Endothelial cell of umbilical vein (primary cell): ENCODE measurements around the gene FABP7. TPM values are rescaled to one million over a fixed set of nuclear protein-coding genes. Genes with fewer than 3 reads are reported as not detected.

Experiments
- BruUV-seq: library from RNA; stranded (reverse); fragments of 400-500 nt; replicated peaks from 2 replicates; lab custom pipeline; 2021; lab: Mats Ljungman, UMichigan
- CTCF ChIA-PET: fragments of 300-600, 350-600 bp; sonication (Branson Sonifier 250); formaldehyde crosslinking; loops from one replicate; lab custom pipeline; 2021; ENCODE audit warnings: antibody characterized with exemption, inconsistent platforms; lab: Charles Lee
- POLR2A ChIA-PET: fragments of 300-600, 350-600 bp; sonication (Branson Sonifier 250); formaldehyde crosslinking; loops from one replicate; lab custom pipeline; 2021; ENCODE audit warnings: antibody characterized with exemption, inconsistent platforms; lab: Charles Lee
- DNase-seq: peaks from one replicate; pipeline ENCODE4 v3.0.0-alpha.2; 2011; ENCODE audit warnings: low read depth, low spot score
- FAIRE-seq: peaks from 2 replicates; lab custom pipeline; 2011; peaks lifted over from hg19 to GRCh38; lab: Jason Lieb, UNC
- H2AFZ ChIP-seq: 2 replicates; pipeline ENCODE4 v1.6.0; 2012; ENCODE audit warnings: low read depth, low read length, control low read depth, inconsistent platforms
- H3K27ac ChIP-seq: 2 replicates; pipeline ENCODE4 v1.5.1; 2011; ENCODE audit warnings: low read depth, mild to moderate bottlenecking, control low read depth, low read length, moderate library complexity; ENCODE audit not compliant: insufficient read depth
- H3K27me3 ChIP-seq, 2 experiments: 2 replicates each; pipeline versions ENCODE4 v1.6.0 to v1.6.1; 2011; ENCODE audit warnings: low read length in 2 of 2, mixed read lengths in 1 of 2; ENCODE audit not compliant: control insufficient read depth in 2 of 2, insufficient read depth in 2 of 2
- H3K36me3 ChIP-seq, 2 experiments: 2 replicates in 1 of 2; 3 replicates in 1 of 2; pipeline ENCODE4 v1.5.1; 2011; ENCODE audit warnings: low read length in 2 of 2, mild to moderate bottlenecking in 1 of 2, moderate library complexity in 1 of 2; ENCODE audit not compliant: control insufficient read depth in 2 of 2, insufficient read depth in 2 of 2; ENCODE audit errors: extremely low read depth in 1 of 2
- H3K4me1 ChIP-seq: 3 replicates; pipeline ENCODE4 v1.5.1; 2011; ENCODE audit warnings: mild to moderate bottlenecking, low read length; ENCODE audit not compliant: control insufficient read depth, insufficient read depth; ENCODE audit errors: extremely low read depth
- H3K4me2 ChIP-seq: 2 replicates; pipeline ENCODE4 v1.6.1; 2011; ENCODE audit warnings: low read length, control low read depth, mixed read lengths; ENCODE audit not compliant: insufficient read depth
- H3K4me3 ChIP-seq, 3 experiments: fragments of 200-600 bp in 1 of 3; sonication (generic), shearing (Covaris generic) in 1 of 3; replicated peaks in 1 of 3; 2 replicates each; pipeline ENCODE4 v1.5.1; 2011 to 2016; ENCODE audit warnings: control low read depth in 3 of 3, low read length in 3 of 3, mild to moderate bottlenecking in 2 of 3, inconsistent platforms in 1 of 3, low read depth in 1 of 3, moderate library complexity in 1 of 3; ENCODE audit not compliant: insufficient read depth in 1 of 3
- H3K79me2 ChIP-seq: 2 replicates; pipeline ENCODE4 v1.6.0; 2012; ENCODE audit warnings: low read length, inconsistent platforms; ENCODE audit not compliant: control insufficient read depth, insufficient read depth
- H3K9ac ChIP-seq: replicated peaks from 2 replicates; pipeline ENCODE3; 2011; ENCODE audit warnings: low read length, control low read depth; ENCODE audit not compliant: insufficient read depth; ENCODE audit errors: extremely low read depth
- H3K9me1 ChIP-seq: replicated peaks from 3 replicates; pipeline ENCODE4 v1.6.0; 2011; ENCODE audit warnings: mild to moderate bottlenecking, low read length; ENCODE audit not compliant: control insufficient read depth, insufficient read depth; ENCODE audit errors: extremely low read depth
- H3K9me3 ChIP-seq: replicated peaks from 2 replicates; pipeline ENCODE4 v1.5.1; 2012; ENCODE audit warnings: low read length, inconsistent platforms; ENCODE audit not compliant: control insufficient read depth, insufficient read depth
- H4K20me1 ChIP-seq: replicated peaks from 2 replicates; pipeline ENCODE3; 2011; ENCODE audit warnings: mild to moderate bottlenecking, low read length; ENCODE audit not compliant: control insufficient read depth, insufficient read depth; ENCODE audit errors: extremely low read depth
- CTCF ChIP-seq, 2 donors: IDR thresholded peaks; 1 replicate in 1 of 2; 2 replicates in 1 of 2; pipeline ENCODE4 v1.5.1; 2011; ENCODE audit warnings: low read length in 2 of 2, mild to moderate bottlenecking in 2 of 2, moderate library complexity in 2 of 2, control low read depth in 1 of 2, inconsistent platforms in 1 of 2, low read depth in 1 of 2; ENCODE audit not compliant: insufficient read depth in 1 of 2; ENCODE audit errors: extremely low read depth in 1 of 2
- EZH2 ChIP-seq: IDR thresholded peaks from 2 replicates; pipeline ENCODE4 v1.6.1; 2012; ENCODE audit warnings: borderline replicate concordance, low read depth, mild to moderate bottlenecking, moderate library complexity, low read length, inconsistent platforms; ENCODE audit not compliant: severe bottlenecking
- FOS ChIP-seq: IDR thresholded peaks from 2 replicates; pipeline ENCODE4 v1.6.1; 2011; ENCODE audit warnings: mild to moderate bottlenecking, low read length, moderate library complexity, borderline replicate concordance; ENCODE audit not compliant: insufficient read depth
- MYC ChIP-seq: IDR thresholded peaks from one replicate; pipeline ENCODE4 v1.6.1; 2011; ENCODE audit warnings: mild to moderate bottlenecking, low read depth, low read length
- POLR2A ChIP-seq: IDR thresholded peaks from 2 replicates; pipeline ENCODE4 v1.6.1; 2012; ENCODE audit warnings: low read depth, mild to moderate bottlenecking, control low read depth, low read length
- POLR2AphosphoS5 ChIP-seq: IDR thresholded peaks from 2 replicates; pipeline ENCODE4 v1.6.1; 2012; ENCODE audit warnings: low read depth, mild to moderate bottlenecking, control low read depth, low read length, moderate library complexity; ENCODE audit not compliant: insufficient read depth
- dilution Hi-C: fragments of 300-500 bp; cut with MboI; formaldehyde crosslinking; loops from one replicate; pipeline ENCODE4 v1.15.0; 2019; ENCODE audit warnings: low sequenced_read_pairs; ENCODE audit not compliant: extremely low pct_ligation_motif_present
- intact Hi-C: fragments of 100-400 bp; cut with micrococcal nuclease; formaldehyde crosslinking; loops from one replicate; pipeline ENCODE4 v1.10.0; 2022
- polyA plus RNA-seq, 4 experiments: library from polyadenylated mRNA; depleted of rRNA in 3 of 4; stranded (reverse) in 3 of 4; unstranded in 1 of 4; fragments of >200 nt; gene quantifications; 2 replicates each; pipeline versions ENCODE4 v1.2.1 to v1.2.3, GENCODE V29; 2011 to 2012; ENCODE audit warnings: missing spikeins in 1 of 4
- total RNA-seq: library from RNA; stranded (reverse); gene quantifications from 2 replicates; pipeline ENCODE4 v1.2.3, GENCODE V29; 2021

Gene FABP7
- total and polyA plus RNA-seq, 2 donors (not counting 3 experiments of a cell fraction or from before 2014, with no cell fraction given): not detected

GRCh38 chr6:122781716-122782115, 2.2 kb downstream of the FABP7 start:
- intact Hi-C loops (loop anchor here (10.0 kb wide), 1 partner anchor 387 kb away; the partner anchor contains the start of gene HSF2), dilution Hi-C loops (no loop called here)
- FAIRE-seq (no peak), DNase-seq (no peak)
- Histone ChIP-seq H3K27ac (no peak overlapping the region), H3K27me3 (peaks cover 9 to 17% of the 10 kb centered on the region in 2 experiments), H3K79me2 (no peaks in the 10 kb centered on the region), H4K20me1 (no peaks in the 10 kb centered on the region), H3K4me2 (no peak overlapping the region), H3K4me3 (no peak overlapping the region), H3K9me1 (no peaks in the 10 kb centered on the region), H3K36me3 (no peaks in the 10 kb centered on the region), H3K9ac (no peak overlapping the region), H3K9me3 (no peaks in the 10 kb centered on the region), H3K4me1 (no peaks in the 10 kb centered on the region), H2AFZ (no peak overlapping the region)
- no peak for TF ChIP-seq POLR2A
- no peak for TF ChIP-seq MYC
- TF ChIP-seq EZH2: no peak
- ChIA-PET POLR2A (no interaction called here), CTCF (no interaction called here)
- BruUV-seq: no TSS peak

- FAIRE-seq (no peak), DNase-seq (no peak)
- dilution Hi-C loops (no loop called here), intact Hi-C loops (loop anchor here (10.0 kb wide), 1 partner anchor 389 kb away; the partner anchor contains the start of gene HSF2)
- no peak overlapping the region for H3K9ac ChIP-seq
- BruUV-seq: no TSS peak
- H3K4me2 ChIP-seq: no peak overlapping the region
- ChIA-PET CTCF (interaction anchor here (0.8 kb wide), 1 partner anchor 10 kb away, joined by 3 read pairs; no protein-coding TSS in a partner anchor), POLR2A (no interaction called here)
- no peak for TF ChIP-seq MYC
- no peak for TF ChIP-seq FOS
- TF ChIP-seq CTCF (IDR thresholded peaks at IDR 0.05; ENCODE audit: extremely low read depth in 1 of 2, insufficient read depth in 1 of 2, low read depth in 1 of 2, low read length in 2 of 2): no peak
- TF ChIP-seq POLR2AphosphoS5: no peak
- H3K79me2 ChIP-seq: no peaks in the 10 kb centered on the region
- H3K9me1 ChIP-seq: no peaks in the 10 kb centered on the region
- peaks cover 16 to 30% of the 10 kb centered on the region in 2 experiments for H3K27me3 ChIP-seq
- no peak overlapping the region for H3K4me3 ChIP-seq
- H3K9me3 ChIP-seq: no peaks in the 10 kb centered on the region
- no peak overlapping the region for H3K27ac ChIP-seq
- H3K36me3 ChIP-seq: no peaks in the 10 kb centered on the region
- H3K4me1 ChIP-seq: no peaks in the 10 kb centered on the region
- no peaks in the 10 kb centered on the region for H4K20me1 ChIP-seq
- no peak overlapping the region for H2AFZ ChIP-seq
Measured at GRCh38 chr6:122783401-122783800, 3.9 kb downstream of the FABP7 start.
